GM19397 (cell line): ENCODE data around the gene PGM3.
"Not testable (repeated sequence)": the region's sequence is repeated elsewhere in the genome, so short reads cannot be mapped to it uniquely, and the experiment has no call there.

Experiments
- ATAC-seq: cut with Tn5 transposase; IDR thresholded peaks from one replicate; pipeline ENCODE4 v1.9.1; 2021; ENCODE audit warnings: mild to moderate bottlenecking, moderate library complexity; ENCODE audit not compliant: unreplicated experiment

The PGM3 gene, protein sequence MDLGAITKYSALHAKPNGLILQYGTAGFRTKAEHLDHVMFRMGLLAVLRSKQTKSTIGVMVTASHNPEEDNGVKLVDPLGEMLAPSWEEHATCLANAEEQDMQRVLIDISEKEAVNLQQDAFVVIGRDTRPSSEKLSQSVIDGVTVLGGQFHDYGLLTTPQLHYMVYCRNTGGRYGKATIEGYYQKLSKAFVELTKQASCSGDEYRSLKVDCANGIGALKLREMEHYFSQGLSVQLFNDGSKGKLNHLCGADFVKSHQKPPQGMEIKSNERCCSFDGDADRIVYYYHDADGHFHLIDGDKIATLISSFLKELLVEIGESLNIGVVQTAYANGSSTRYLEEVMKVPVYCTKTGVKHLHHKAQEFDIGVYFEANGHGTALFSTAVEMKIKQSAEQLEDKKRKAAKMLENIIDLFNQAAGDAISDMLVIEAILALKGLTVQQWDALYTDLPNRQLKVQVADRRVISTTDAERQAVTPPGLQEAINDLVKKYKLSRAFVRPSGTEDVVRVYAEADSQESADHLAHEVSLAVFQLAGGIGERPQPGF

GRCh38 chr6:83192871-83193746 lies at the start of gene PGM3, which contains the start of gene RWDD2A:
Gene PGM3, minus strand, starts transcription at chr6:83193265. Its CDS starts 2,253 bp downstream, at chr6:83191012.
Gene RWDD2A, plus strand, starts transcription at chr6:83193357. Its CDS starts 1,095 bp downstream, at chr6:83194452.
- peak; percentile 96 for ATAC-seq

- no peak for ATAC-seq
These were observed 38.1 kb upstream of the PGM3 start for GRCh38 chr6:83231146-83231545.

DNA sequence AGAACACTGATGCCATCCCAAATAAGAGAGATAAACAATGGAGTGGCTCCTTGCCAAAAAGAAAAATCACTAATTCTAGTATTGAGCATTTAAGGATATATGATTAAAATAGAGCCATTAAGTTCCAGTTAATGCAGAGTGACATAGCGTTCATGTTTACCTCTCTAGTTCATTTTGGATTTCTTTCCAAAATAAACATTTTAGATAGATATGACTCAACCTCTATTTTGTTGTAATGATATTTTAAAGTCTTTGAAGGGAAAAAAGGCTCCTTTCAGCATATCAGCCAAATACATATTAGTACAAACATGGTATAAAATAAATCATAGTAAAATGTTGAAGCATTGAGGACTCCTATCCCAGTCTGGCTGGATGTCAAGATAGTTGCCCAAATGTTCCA lies 33.5 kb upstream of the PGM3 start:
- no peak for ATAC-seq

- no peak for ATAC-seq
These were observed 28.9 kb upstream of the PGM3 start for GRCh38 chr6:83221889-83222479.

DNA sequence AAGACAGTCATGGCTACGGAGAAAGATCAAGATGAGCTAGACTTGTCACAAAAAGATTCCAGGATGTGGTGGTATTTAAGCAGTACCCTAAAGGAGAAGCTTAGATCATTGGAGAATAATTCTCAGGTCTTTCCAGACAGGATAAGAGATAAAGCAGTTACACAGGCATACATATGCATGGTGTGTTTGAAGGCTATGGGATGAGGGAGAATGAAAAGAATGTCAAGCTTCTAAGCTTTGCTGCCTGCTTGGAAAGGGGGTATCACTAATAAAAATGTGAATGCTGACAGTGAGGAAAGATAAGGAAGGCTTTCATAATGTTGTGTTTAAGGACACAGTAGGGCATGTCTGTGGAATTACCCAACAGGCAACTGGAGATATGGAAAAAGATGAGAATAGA lies 28.2 kb upstream of the PGM3 start:
- no peak for ATAC-seq

GRCh38 chr6:83220121-83220520 lies 27.1 kb upstream of the PGM3 start:
- ATAC-seq, result no peak

- ATAC-seq, result no peak
These were observed 25.6 kb upstream of the PGM3 start for GRCh38 chr6:83218646-83219045.

GRCh38 chr6:83216806-83217205 lies 23.7 kb upstream of the PGM3 start:
- ATAC-seq, result no peak

DNA sequence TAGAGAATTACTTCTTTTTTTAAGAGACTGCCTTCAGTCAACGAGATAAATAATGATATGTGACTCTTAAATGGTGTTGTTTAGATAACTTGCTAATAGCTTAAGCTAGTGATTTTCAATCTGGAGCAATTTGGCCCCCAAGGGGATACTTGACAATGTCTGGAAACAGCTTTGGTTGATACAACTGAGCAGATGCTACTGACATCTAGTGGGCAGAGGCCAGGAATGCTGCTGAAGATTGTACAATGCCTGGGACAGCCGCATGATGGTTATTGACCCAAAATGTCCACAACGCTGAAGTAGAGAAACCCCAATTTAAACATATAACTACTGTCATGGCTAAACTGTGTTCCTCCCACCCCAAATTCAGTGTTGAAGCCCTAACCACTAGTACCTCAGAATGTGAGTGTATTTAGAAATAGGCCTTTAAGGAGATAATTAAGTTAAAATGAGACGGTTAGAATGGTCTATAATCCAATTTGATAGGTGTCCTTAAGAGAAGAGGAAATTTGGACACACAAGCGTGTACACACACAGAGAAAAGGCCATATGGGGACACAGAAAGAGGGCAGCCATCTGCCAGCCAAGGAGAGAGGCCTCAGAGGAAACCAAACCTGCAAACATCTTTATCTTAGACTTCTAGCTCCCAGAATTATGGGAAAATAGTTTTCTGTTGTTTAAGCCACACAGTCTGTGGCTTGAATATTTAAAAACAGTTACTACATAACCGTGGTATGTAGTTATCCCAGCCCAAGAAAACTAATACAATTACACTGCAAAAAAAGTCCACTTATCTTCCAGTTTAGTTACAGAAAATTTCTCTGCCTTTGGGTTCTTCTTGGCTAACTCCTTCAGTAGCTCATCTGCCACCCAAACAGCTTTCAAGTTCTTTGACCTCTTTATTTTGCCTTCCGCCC lies 22.3 kb upstream of the PGM3 start:
- ATAC-seq, result peak; percentile 99

DNA sequence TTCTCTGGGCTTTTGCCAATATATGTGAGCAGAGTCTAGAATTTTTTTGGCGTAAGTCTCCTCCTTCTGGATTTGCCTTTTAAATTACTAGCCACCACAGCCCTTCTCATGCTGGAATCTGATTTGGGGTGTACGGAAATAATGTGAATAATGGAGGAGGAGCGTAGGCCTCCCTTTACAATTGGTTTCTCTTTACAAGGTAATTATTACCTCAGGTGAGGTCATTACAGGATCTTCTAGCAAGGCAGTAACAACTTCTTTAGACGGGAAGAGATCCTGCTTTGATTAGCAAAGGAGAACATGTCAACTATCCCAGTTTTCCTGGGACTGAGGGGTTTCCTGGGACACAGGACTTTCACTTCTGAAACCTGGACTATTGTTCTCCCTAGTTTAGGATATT lies 9.0 kb upstream of the PGM3 start:
- no peak for ATAC-seq

DNA sequence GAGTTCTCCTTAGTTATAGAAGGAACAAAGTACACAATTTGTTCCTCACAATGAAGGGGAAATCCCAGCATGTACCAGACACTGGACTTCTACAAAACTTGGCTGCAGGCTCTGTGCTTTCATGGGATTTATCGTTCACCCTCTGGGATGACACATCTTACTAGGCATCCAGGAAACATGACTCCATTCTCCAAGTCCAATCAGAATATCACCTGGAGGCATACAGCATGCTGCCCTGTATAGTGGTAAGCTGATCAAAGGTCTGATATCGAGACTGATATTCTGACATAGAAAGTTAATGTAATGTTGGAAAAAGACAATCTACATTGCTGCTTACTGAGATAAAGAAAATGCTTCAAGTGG lies 6.8 kb upstream of the PGM3 start:
- ATAC-seq, result no peak

DNA sequence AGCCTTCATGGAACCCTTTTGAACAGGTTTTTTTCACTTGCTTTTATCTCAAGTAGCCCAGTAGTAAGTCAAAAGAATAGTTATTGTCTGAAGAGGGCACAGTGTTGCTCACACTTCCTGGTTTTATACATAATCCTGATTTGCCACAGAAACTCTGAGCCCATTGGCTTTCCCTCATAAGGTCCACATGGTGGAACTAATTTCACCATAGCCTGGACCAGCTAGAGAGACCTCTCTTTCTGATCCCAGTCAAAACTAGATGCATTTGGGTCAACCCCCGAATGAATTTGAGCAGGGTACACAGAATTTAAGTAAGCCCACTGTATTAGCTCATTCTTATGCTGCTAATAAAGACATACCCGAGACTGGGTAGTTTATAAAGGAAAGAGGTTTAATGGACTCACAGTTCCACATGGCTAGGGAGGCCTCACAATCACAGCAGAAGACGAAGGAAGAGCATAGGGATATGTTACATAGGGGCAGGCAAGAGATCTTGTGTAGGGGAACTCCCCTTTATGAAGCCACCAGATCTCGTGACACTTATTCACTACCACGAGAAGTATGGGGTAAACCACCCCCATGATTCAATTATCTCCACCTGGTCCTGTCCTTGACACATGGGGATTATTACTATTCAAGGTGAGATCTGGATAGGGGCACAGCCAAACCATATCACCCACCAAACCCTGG lies 6.3 kb upstream of the PGM3 start:
- ATAC-seq, result no peak

DNA sequence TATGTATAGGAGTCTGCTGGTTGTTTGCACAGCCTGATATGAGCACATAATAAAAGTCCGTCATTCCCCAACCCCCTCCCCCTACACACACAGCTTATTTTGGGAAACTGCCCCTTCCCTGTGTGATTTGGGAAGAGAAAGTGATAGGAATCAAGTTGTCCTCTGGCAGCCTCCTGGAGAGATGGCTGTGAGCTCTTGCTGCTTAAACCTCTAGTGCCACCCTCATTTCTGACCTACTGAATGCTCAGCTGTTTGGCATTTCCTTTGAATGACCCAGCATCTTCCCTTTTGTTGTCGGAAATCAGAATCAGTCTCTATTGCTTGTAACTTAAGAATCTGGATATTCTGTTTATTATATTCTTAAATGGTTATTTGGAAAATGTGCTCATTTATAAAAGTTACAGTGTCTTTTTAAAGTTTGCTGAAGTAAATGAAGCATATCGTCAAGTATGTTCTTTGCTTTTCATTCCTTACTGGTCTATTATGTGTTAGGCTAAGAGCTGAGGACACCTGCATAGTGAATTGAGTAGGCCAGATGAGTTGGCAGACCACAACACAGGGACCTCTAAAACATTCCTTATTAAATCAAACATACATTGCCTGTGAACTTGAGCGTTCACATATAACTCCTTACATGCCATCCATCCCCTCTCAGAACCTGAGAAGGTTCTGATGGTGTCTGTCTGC lies 5.6 kb upstream of the PGM3 start:
- ATAC-seq, result no peak

GRCh38 chr6:83193747-83194566 lies 892 bp upstream of the PGM3 start:
- ATAC-seq, result peak; percentile 28

- ATAC-seq, result no peak
These were observed 609 bp downstream of the PGM3 start for GRCh38 chr6:83192456-83192855.

DNA sequence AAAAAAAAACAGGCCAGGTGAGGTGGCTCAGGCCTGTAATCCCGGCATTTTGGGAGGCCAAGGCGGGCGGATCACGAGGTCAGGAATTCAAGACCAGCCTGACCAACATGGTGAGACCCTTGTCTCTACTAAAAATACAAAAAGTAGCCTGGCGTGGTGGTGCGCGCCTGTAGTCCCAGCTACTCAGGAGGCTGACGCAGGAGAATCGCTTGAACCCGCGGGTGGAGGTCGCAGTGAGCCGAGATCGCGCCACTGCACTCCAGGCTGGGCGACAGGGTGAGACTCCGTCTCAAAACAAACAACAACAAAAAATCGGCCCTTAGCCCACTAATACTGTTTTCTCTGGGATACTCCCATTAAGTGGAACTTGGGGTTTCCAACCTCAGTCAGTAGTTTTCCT lies 1.1 kb downstream of the PGM3 start:
- ATAC-seq, result not testable (repeated sequence)

- ATAC-seq, result no peak
These were observed 2.4 kb downstream of the PGM3 start for GRCh38 chr6:83190626-83191025.

- no peak for ATAC-seq
These were observed 4.6 kb downstream of the PGM3 start for GRCh38 chr6:83188501-83188900.
